ENCODE data around the gene KCNC3. TPM values are rescaled to one million over a fixed set of nuclear protein-coding genes. Genes with fewer than 3 reads are reported as not detected.

KCNC3 gene
- total RNA-seq, 2 experiments from 2014 or later = 7.4 to 23.4 TPM

DNA sequence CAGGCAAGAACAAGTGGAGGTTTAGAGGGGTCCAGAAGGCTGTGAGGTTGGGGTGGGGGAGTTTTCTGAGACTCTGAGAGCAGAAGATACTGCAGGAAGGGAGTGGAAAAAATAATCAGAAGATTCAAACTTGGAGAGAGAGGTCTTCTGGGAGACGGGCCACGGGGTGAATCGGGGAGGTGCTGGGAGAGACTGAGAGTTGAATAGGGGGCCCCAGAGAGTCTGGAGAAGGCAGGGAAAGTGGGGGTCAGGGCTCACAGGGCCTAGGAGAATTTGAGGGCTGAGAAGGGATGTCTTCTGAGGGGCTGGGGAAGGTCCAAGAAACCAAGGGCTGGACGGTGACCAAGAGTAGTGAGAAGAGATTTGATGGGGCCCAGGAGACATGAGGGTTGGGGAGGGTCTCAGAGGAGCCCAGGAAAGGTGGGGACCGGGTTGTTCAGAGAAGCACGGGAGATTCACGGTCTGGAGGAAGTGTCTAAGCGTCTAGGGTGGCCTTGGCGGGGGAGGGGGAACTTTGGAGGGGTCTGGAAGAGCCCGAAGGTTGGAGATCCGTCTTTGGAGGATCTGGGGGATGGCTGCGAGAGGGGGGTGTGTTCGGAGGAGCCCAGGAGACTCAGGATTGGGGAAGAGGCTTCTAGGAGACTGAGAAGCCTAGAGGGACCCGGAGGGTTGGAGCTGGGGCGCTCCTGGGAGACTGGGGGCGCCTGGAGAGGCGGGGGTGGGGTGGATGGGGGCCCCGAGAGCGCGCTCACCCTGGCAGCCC, 1.5 kb downstream of the KCNC3 start:
- ChIA-PET POLR2A (no interaction called here), CTCF (ENCODE audit: unreplicated experiment) (no interaction called here)
- Histone ChIP-seq H3K36me3 (ENCODE audit: insufficient read depth, low read length) (peaks cover 22% of the 10 kb centered on the region), H3K27ac (ENCODE audit: low read depth, low read length, poor library complexity, severe bottlenecking) (no peak overlapping the region), H3K4me3 (ENCODE audit: low read depth, low read length, poor library complexity, severe bottlenecking) (peak overlapping the region; percentile 74), H3K9me2 (ENCODE audit: insufficient read depth, low read length) (no peaks in the 10 kb centered on the region), H3K4me2 (ENCODE audit: low read length) (peak overlapping the region; percentile 81), H3K9me3 (ENCODE audit: low read length) (no peaks in the 10 kb centered on the region), H3K4me1 (ENCODE audit: insufficient read depth, low read length, poor library complexity, severe bottlenecking) (peaks cover 43% of the 10 kb centered on the region), H2AFZ (ENCODE audit: low read length) (no peak overlapping the region), H3K79me2 (ENCODE audit: insufficient read depth, low read depth, low read length) (peaks cover 32% of the 10 kb centered on the region), H4K20me1 (ENCODE audit: insufficient read depth, low read length) (peaks cover 14% of the 10 kb centered on the region)
- DNase-seq (ENCODE audit: low spot score) = no peak
- BruUV-seq (replicated peaks) = no TSS peak
- TF ChIP-seq, protein P1, sequence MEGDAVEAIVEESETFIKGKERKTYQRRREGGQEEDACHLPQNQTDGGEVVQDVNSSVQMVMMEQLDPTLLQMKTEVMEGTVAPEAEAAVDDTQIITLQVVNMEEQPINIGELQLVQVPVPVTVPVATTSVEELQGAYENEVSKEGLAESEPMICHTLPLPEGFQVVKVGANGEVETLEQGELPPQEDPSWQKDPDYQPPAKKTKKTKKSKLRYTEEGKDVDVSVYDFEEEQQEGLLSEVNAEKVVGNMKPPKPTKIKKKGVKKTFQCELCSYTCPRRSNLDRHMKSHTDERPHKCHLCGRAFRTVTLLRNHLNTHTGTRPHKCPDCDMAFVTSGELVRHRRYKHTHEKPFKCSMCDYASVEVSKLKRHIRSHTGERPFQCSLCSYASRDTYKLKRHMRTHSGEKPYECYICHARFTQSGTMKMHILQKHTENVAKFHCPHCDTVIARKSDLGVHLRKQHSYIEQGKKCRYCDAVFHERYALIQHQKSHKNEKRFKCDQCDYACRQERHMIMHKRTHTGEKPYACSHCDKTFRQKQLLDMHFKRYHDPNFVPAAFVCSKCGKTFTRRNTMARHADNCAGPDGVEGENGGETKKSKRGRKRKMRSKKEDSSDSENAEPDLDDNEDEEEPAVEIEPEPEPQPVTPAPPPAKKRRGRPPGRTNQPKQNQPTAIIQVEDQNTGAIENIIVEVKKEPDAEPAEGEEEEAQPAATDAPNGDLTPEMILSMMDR (conservative IDR thresholded peaks at IDR 0.05; ENCODE audit: low read length) = peak; percentile 42; the same call in 1 of the 2 replicates
- no peak for TF ChIP-seq EZH2phosphoT487 (IDR thresholded peaks at IDR 0.05; ENCODE audit: borderline replicate concordance, low read depth, low read length)
- intact Hi-C loops (cut with micrococcal nuclease; ENCODE audit: unreplicated experiment) = loop anchor here (2.0 to 10.0 kb wide), 2 partner anchors 75 to 1277 kb away; no protein-coding TSS in a partner anchor

- H3K9me3 ChIP-seq (ENCODE audit: low read length) = no peaks in the 10 kb centered on the region
- peaks cover 17% of the 10 kb centered on the region; the same call in 1 of the 2 replicates for H3K36me3 ChIP-seq (ENCODE audit: insufficient read depth, low read length)
- intact Hi-C loops (cut with micrococcal nuclease; ENCODE audit: unreplicated experiment) = loop anchor here (10.0 kb wide), 1 partner anchor 1278 kb away; no protein-coding TSS in a partner anchor
- peaks cover 26% of the 10 kb centered on the region for H3K79me2 ChIP-seq (ENCODE audit: insufficient read depth, low read depth, low read length)
- peak overlapping the region; percentile 81 for H3K4me2 ChIP-seq (ENCODE audit: low read length)
- peak overlapping the region; percentile 74 for H3K4me3 ChIP-seq (ENCODE audit: low read depth, low read length, poor library complexity, severe bottlenecking)
- no TSS peak for BruUV-seq (replicated peaks)
- H3K27ac ChIP-seq (ENCODE audit: low read depth, low read length, poor library complexity, severe bottlenecking) = no peak overlapping the region
- H3K9me2 ChIP-seq (ENCODE audit: insufficient read depth, low read length) = no peaks in the 10 kb centered on the region
- peaks cover 14% of the 10 kb centered on the region for H4K20me1 ChIP-seq (ENCODE audit: insufficient read depth, low read length)
- TF ChIP-seq EZH2phosphoT487 (IDR thresholded peaks at IDR 0.05; ENCODE audit: borderline replicate concordance, low read depth, low read length) = no peak
- TF ChIP-seq, protein P1 (conservative IDR thresholded peaks at IDR 0.05; ENCODE audit: low read length) = no peak
- DNase-seq (ENCODE audit: low spot score) = no peak
- ChIA-PET CTCF (ENCODE audit: unreplicated experiment) (no interaction called here), POLR2A (no interaction called here)
- peaks cover 37% of the 10 kb centered on the region for H3K4me1 ChIP-seq (ENCODE audit: insufficient read depth, low read length, poor library complexity, severe bottlenecking)
- no peak overlapping the region for H2AFZ ChIP-seq (ENCODE audit: low read length)
These were observed 2.2 kb downstream of the KCNC3 start for GRCh38 chr19:50327013-50327412.

DNA sequence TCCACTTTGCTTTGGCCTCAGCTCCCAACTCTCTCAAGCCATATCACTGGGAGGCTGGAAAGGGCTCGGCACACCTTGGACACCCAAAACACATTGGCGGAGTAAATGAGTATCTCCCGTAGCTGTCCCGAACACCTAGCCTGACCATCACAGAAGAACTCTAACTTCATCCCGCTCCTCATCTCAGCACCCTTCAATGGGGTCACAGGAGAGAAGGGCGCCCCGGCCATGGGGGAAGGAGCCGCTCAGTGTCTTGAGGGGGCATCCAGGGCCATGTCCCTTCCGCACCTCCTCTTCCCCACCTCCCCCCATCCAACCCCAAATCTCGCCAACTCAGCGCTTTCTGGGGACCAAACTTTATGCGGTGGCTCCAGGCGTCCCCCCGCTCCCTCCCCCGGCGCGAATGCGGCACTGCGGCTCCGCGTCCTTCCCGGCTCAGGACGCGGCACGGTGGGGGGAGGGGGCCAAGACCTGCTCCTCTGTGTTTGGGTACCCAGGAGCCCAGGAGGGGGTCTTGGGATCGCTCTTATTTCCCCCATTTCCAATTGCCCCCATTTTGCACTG, 3.0 kb downstream of the KCNC3 start:
- intact Hi-C loops (cut with micrococcal nuclease; ENCODE audit: unreplicated experiment) = loop anchor here (10.0 kb wide), 1 partner anchor 1279 kb away; no protein-coding TSS in a partner anchor
- TF ChIP-seq EZH2phosphoT487 (IDR thresholded peaks at IDR 0.05; ENCODE audit: borderline replicate concordance, low read depth, low read length) = no peak
- TF ChIP-seq, protein P1 (conservative IDR thresholded peaks at IDR 0.05; ENCODE audit: low read length) = no peak
- no peak for DNase-seq (ENCODE audit: low spot score)
- no peaks in the 10 kb centered on the region for H3K9me3 ChIP-seq (ENCODE audit: low read length)
- no peak overlapping the region for H2AFZ ChIP-seq (ENCODE audit: low read length)
- H3K4me1 ChIP-seq (ENCODE audit: insufficient read depth, low read length, poor library complexity, severe bottlenecking) = peaks cover 28% of the 10 kb centered on the region
- peaks cover 17% of the 10 kb centered on the region; the same call in 1 of the 2 replicates for H3K36me3 ChIP-seq (ENCODE audit: insufficient read depth, low read length)
- POLR2A ChIA-PET = no interaction called here
- H4K20me1 ChIP-seq (ENCODE audit: insufficient read depth, low read length) = peaks cover 14% of the 10 kb centered on the region
- peak overlapping the region; percentile 74 for H3K4me3 ChIP-seq (ENCODE audit: low read depth, low read length, poor library complexity, severe bottlenecking)
- no peaks in the 10 kb centered on the region for H3K9me2 ChIP-seq (ENCODE audit: insufficient read depth, low read length)
- no peak overlapping the region for H3K27ac ChIP-seq (ENCODE audit: low read depth, low read length, poor library complexity, severe bottlenecking)
- BruUV-seq (replicated peaks) = TSS peak; percentile 47
- CTCF ChIA-PET (ENCODE audit: unreplicated experiment) = no interaction called here
- H3K4me2 ChIP-seq (ENCODE audit: low read length) = peak overlapping the region; percentile 81
- H3K79me2 ChIP-seq (ENCODE audit: insufficient read depth, low read depth, low read length) = peaks cover 26% of the 10 kb centered on the region
